OCI-LY3 (cell line): ENCODE results near the gene TESK2.

Source experiments
- CTCF ChIP-seq: fragments of 200-600, 300-600 bp; sonication (generic); IDR thresholded peaks from 2 replicates; pipeline ENCODE4 v1.5.1; 2014; ENCODE audit warnings: antibody characterized with exemption, low read length, low read depth
- EZH2phosphoT487 ChIP-seq: fragments of 200-600 bp; shearing (Covaris generic); IDR thresholded peaks from 2 replicates; pipeline ENCODE4 v1.6.1; 2018; ENCODE audit warnings: antibody characterized with exemption, mixed run types, low read depth

DNA sequence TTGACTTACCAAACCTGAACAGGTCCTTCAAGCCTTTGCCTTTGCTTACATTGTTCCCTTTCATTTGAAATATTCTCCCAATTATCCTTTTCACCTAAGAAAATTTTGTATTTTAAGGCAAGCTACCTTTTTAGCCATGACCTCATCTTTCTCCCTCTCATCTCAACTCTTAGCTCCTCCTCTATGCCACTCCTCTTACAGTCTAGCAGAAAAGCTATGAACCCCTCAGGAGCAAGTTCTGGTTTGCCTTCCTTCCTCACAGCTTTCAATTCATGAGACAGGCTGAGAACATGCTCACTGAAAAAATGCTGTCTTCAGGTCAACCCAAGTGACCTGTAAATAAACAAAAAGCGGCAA is 142.4 kb downstream of the TESK2 start:
- TF ChIP-seq CTCF (no peak), EZH2phosphoT487 (no peak)
